ENCODE data around the gene IL34. TPM values are rescaled to one million over a fixed set of nuclear protein-coding genes. Genes with fewer than 3 reads are reported as not detected.

The IL34 gene
- polyA plus RNA-seq, 1 experiment: 0.70 TPM

- ChIA-PET CTCF (interaction anchor here (1.0 to 2.8 kb wide), 3 partner anchors 22 to 69 kb away, joined by 3 to 17 read pairs (median 7); no protein-coding TSS in a partner anchor), POLR2A (interaction anchor here (0.5 kb wide), 1 partner anchor 36 kb away, joined by 3 read pairs; no protein-coding TSS in a partner anchor)
- H3K36me3 ChIP-seq (ENCODE audit: control insufficient read depth, insufficient read depth, low read length): no peaks in the 10 kb centered on the region; the same call in 1 of the 2 replicates
- no peak for TF ChIP-seq CTCF (IDR thresholded peaks at IDR 0.05; ENCODE audit: insufficient read depth, low read depth, low read length)
- no peak for DNase-seq (ENCODE audit: low read depth)
- no peaks in the 10 kb centered on the region for H3K27me3 ChIP-seq (ENCODE audit: control insufficient read depth, insufficient read depth, low read length)
- no peak overlapping the region for H3K4me3 ChIP-seq (ENCODE audit: low read depth, low read length)
Observed at GRCh38 chr16:70701596-70701995, 55.2 kb downstream of the IL34 start.

GRCh38 chr16:70701998-70702397 lies 55.6 kb downstream of the IL34 start:
- no peak for TF ChIP-seq CTCF (IDR thresholded peaks at IDR 0.05; ENCODE audit: insufficient read depth, low read depth, low read length)
- H3K4me3 ChIP-seq (ENCODE audit: low read depth, low read length): no peak overlapping the region
- no peak for DNase-seq (ENCODE audit: low read depth)
- no peaks in the 10 kb centered on the region; the same call in 1 of the 2 replicates for H3K36me3 ChIP-seq (ENCODE audit: control insufficient read depth, insufficient read depth, low read length)
- ChIA-PET CTCF (interaction anchor here (1.0 to 3.1 kb wide), 5 partner anchors 23 to 69 kb away, joined by 3 to 21 read pairs (median 11); no protein-coding TSS in a partner anchor), POLR2A (interaction anchor here (0.5 to 1.7 kb wide), 2 partner anchors 13 to 35 kb away, joined by 3 to 16 read pairs; no protein-coding TSS in a partner anchor)
- H3K27me3 ChIP-seq (ENCODE audit: control insufficient read depth, insufficient read depth, low read length): no peaks in the 10 kb centered on the region

GRCh38 chr16:70702624-70703023 lies 56.3 kb downstream of the IL34 start:
- POLR2A ChIA-PET: interaction anchor here (1.0 to 1.7 kb wide), 5 partner anchors 8 to 36 kb away, joined by 3 to 16 read pairs (median 7); no protein-coding TSS in a partner anchor
- DNase-seq (ENCODE audit: low read depth): no peak
- Histone ChIP-seq H3K36me3 (ENCODE audit: control insufficient read depth, insufficient read depth, low read length) (no peaks in the 10 kb centered on the region; the same call in 1 of the 2 replicates), H3K4me3 (ENCODE audit: low read depth, low read length) (no peak overlapping the region), H3K27me3 (ENCODE audit: control insufficient read depth, insufficient read depth, low read length) (no peaks in the 10 kb centered on the region)
- CTCF ChIA-PET: interaction anchor here (0.8 to 3.1 kb wide), 12 partner anchors 11 to 70 kb away, joined by 3 to 22 read pairs (median 7); no protein-coding TSS in a partner anchor
- TF ChIP-seq CTCF (IDR thresholded peaks at IDR 0.05; ENCODE audit: insufficient read depth, low read depth, low read length): no peak

- Histone ChIP-seq H3K4me3 (ENCODE audit: low read depth, low read length) (no peak overlapping the region), H3K27me3 (ENCODE audit: control insufficient read depth, insufficient read depth, low read length) (no peaks in the 10 kb centered on the region), H3K36me3 (ENCODE audit: control insufficient read depth, insufficient read depth, low read length) (no peaks in the 10 kb centered on the region; the same call in 1 of the 2 replicates)
- TF ChIP-seq CTCF (IDR thresholded peaks at IDR 0.05; ENCODE audit: insufficient read depth, low read depth, low read length): peak; percentile 71
- DNase-seq (ENCODE audit: low read depth): peak; percentile 90
- CTCF ChIA-PET: interaction anchor here (0.8 to 3.1 kb wide), 15 partner anchors 12 to 69 kb away, joined by 3 to 22 read pairs (median 7); no protein-coding TSS in a partner anchor
- POLR2A ChIA-PET: interaction anchor here (0.6 to 1.7 kb wide), 10 partner anchors 8 to 67 kb away, joined by 3 to 16 read pairs (median 4); no protein-coding TSS in a partner anchor
Observed at GRCh38 chr16:70703041-70703834, 56.9 kb downstream of the IL34 start.

Measured in BJ (cell line).